C4-2B (cell line): Measurements from ENCODE around the gene GNG8.

Experiments
- H3K27ac ChIP-seq: fragments of 450-650 bp; 2 replicates; pipeline ENCODE4 v1.5.1; 2017
- CTCF ChIP-seq: fragments of 450-650 bp; conservative IDR thresholded peaks from 2 replicates; pipeline ENCODE4 v1.5.1; 2017; ENCODE audit warnings: mild to moderate bottlenecking
- ZFX ChIP-seq: fragments of 450-650 bp; IDR thresholded peaks from 2 replicates; pipeline ENCODE4 v1.6.1; 2017

Gene GNG8

GRCh38 chr19:46615966-46616365 is 20.0 kb downstream of the GNG8 start:
- TF ChIP-seq CTCF: no peak
- no peak for TF ChIP-seq ZFX
- H3K27ac ChIP-seq: no peak overlapping the region

GRCh38 chr19:46614114-46614722 is 21.8 kb downstream of the GNG8 start:
- H3K27ac ChIP-seq: no peak overlapping the region

GRCh38 chr19:46613525-46613924 is 22.5 kb downstream of the GNG8 start:
- no peak for TF ChIP-seq ZFX
- no peak for TF ChIP-seq CTCF
- H3K27ac ChIP-seq: no peak overlapping the region

More at GRCh38 chr19:46614114-46614722, 21.8 kb downstream of the GNG8 start:
- TF ChIP-seq CTCF (peak; percentile 78), ZFX (no peak)

- H3K27ac ChIP-seq: no peak overlapping the region
- no peak for TF ChIP-seq CTCF
- no peak for TF ChIP-seq ZFX
Observed at GRCh38 chr19:46611776-46612175, 24.2 kb downstream of the GNG8 start.

- no peak overlapping the region for H3K27ac ChIP-seq
Observed at GRCh38 chr19:46610851-46611770, 24.9 kb downstream of the GNG8 start.

GRCh38 chr19:46610413-46610775 is 25.6 kb downstream of the GNG8 start:
- no peak for TF ChIP-seq CTCF
- TF ChIP-seq ZFX: no peak

More at GRCh38 chr19:46610851-46611770, 24.9 kb downstream of the GNG8 start:
- TF ChIP-seq ZFX (no peak), CTCF (no peak)

GRCh38 chr19:46609511-46610412 is 26.2 kb downstream of the GNG8 start:
- TF ChIP-seq ZFX: no peak
- TF ChIP-seq CTCF: no peak
- H3K27ac ChIP-seq: no peak overlapping the region

More at GRCh38 chr19:46610413-46610775, 25.6 kb downstream of the GNG8 start:
- no peak overlapping the region for H3K27ac ChIP-seq
